GM19025 (cell line): ENCODE results near the gene OBP2B.
"Not testable (repeated sequence)": the region's sequence is repeated elsewhere in the genome, so short reads cannot be mapped to it uniquely, and the experiment has no call there.

Experiments used
- ATAC-seq: cut with Tn5 transposase; IDR thresholded peaks from one replicate; pipeline ENCODE4 v1.9.1; 2021; ENCODE audit warnings: mild to moderate bottlenecking, low read depth, moderate library complexity; ENCODE audit not compliant: unreplicated experiment

Gene OBP2B, protein sequence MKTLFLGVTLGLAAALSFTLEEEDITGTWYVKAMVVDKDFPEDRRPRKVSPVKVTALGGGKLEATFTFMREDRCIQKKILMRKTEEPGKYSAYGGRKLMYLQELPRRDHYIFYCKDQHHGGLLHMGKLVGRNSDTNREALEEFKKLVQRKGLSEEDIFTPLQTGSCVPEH

DNA sequence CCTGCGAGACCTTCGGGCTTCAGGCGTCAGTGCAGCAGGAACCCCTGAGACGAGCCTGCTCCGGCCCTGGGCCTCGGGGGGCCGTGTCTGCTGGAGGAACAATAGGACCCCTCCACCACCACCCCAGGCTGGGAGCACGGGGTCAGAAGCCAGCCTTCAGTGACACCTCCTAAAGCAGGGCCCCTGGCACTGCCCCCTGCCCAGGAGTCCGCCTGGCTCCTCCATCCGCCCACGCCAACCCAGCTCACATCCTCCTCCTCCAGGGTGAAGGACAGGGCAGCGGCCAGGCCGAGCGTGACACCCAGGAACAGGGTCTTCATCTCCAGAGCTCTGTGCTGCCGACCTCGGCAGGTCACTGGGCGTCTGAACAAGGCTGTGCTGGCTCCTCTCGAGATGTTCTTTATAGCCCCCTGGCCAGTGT, at the start of gene OBP2B:
Gene OBP2B, minus strand, starts transcription at position 371 of the 421 bp plus-strand sequence. Its CDS starts 51 bp downstream, at position 320.
- not testable (repeated sequence) for ATAC-seq

- no peak for ATAC-seq
These were observed 49.3 kb upstream of the OBP2B start for GRCh38 chr9:133258061-133259015.

DNA sequence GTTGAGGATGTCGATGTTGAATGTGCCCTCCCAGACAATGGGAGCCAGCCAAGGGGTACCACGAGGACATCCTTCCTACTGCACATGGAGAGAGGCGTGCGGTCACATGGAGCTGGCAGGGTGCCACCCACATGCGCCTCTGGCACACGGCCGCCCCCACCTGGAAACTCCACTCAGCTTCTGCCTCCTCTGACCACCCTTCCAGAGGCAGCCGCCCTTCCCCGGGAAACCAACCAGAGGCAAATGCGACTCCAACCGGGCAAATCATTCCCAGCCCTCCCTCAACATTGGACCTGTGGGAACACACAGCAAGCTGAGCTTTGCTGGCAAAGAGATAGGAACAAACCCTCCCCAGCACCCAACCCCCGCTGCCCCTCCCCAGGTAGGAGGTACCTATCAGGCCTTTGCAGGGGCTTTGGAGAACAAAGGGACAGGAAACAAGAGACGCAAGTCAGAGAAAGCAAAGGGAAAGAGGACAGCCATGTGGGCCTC, 48.5 kb upstream of the OBP2B start:
- no peak for ATAC-seq

DNA sequence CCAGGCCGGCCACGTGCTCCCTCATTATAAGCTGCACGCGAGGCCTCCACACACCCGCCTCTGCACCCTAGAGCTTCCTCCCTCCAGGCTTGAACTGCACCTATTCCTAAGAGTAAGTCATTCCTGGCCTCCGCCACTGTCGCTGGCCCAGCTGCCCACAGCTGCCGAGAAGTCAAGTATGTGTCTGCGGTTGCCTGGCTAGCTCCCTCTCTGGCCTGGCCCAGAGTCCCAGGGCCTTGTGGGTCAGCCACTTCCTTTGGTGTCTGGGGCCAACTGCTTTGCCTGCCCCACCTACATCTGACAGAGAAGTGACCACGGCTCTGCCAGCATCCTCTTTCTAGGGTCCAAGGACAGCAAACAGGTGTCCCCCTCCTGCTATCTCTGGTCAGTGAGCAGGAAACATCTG, 47.6 kb upstream of the OBP2B start:
- no peak for ATAC-seq

GRCh38 chr9:133256136-133256461, 47.0 kb upstream of the OBP2B start:
- ATAC-seq, result no peak

GRCh38 chr9:133255371-133256135, 46.5 kb upstream of the OBP2B start:
- ATAC-seq, result no peak

GRCh38 chr9:133254471-133254870, 45.4 kb upstream of the OBP2B start:
- ATAC-seq, result no peak

DNA sequence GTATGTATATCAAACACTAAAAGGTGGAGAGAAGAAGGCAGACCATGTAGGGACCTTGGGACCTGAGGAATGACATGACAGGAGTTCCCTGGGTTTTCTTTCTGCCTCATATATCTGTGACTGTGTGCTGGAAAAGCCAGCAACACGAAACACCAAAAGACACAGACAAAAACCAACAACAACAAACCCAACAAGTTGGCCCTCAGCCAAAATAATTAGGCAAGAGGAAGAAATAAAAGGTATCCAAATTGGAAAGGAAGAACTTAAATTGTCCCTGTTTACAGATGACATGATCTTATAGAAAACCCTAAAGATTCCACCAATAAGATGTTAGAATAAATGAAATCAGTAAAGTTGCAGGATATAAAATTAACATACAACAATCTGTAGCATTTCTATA, 44.2 kb upstream of the OBP2B start:
- no peak for ATAC-seq

GRCh38 chr9:133252301-133253020, 43.4 kb upstream of the OBP2B start:
- no peak for ATAC-seq

DNA sequence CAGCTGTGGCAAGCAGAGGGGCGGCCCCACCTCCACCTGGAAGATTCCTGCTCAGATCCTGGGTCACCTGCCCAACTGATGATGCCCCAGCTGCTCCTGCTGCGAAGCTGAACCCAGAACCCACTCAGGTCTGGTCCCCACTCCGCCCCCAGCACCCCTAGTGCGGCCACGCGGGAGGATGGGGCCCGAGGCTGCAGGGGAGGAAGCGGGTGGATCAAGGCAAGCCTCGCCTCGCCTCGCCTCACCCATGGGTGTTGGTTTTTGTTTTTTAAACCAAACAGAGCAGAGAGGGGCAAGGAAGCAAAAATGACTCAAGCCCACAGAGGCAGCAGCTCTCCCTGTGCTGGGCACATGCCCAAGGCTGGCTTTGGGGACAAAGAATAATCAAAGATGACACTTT, 42.7 kb upstream of the OBP2B start:
- no peak for ATAC-seq

GRCh38 chr9:133251221-133251620, 42.2 kb upstream of the OBP2B start:
- not testable (repeated sequence) for ATAC-seq

GRCh38 chr9:133250741-133251170, 41.7 kb upstream of the OBP2B start:
- no peak for ATAC-seq

GRCh38 chr9:133249337-133249736, 40.3 kb upstream of the OBP2B start:
- no peak for ATAC-seq

- no peak for ATAC-seq
These were observed 39.8 kb upstream of the OBP2B start for GRCh38 chr9:133248726-133249295.

DNA sequence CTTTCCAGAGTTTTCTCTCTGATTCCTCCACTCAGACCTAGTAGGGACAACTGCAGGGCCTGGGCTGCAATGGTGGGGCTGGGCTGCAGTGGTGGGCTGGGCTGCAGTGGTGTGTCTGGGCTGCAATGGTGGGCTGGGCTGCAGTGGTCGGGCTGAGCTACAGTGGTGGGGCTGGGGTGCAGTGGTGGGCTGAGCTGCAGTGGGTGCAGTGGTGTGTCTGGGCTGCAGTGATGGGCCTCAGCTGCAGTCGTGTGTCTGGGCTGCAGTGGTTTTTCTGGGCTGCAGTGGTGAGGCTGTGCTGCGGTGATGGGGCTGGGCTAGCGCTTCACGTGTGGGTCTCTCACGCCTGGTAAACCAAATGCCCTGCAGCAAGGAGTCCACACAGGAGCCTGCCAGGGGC, 38.6 kb upstream of the OBP2B start:
- ATAC-seq, result no peak

GRCh38 chr9:133246991-133247390, 37.9 kb upstream of the OBP2B start:
- no peak for ATAC-seq

GRCh38 chr9:133246562-133246961, 37.5 kb upstream of the OBP2B start:
- ATAC-seq, result no peak

DNA sequence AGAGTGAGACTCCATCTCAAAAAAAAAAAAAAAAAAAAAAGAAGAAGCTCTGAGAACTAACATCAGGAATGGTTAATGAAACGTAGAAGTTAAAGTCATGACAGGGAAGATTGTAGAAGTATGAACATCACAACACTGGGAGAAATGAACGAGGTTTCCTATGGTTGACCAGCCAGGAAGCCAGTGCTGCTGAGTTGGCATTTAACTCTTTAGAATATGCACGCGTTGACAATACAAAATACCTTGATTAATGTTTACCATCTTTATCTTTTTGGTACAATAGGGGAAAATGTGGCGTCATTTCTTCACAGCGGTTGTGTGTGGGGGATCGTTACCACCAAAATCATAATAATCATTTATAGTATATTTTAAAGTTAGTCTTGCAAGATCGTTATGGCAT, 33.9 kb upstream of the OBP2B start:
- no peak for ATAC-seq

DNA sequence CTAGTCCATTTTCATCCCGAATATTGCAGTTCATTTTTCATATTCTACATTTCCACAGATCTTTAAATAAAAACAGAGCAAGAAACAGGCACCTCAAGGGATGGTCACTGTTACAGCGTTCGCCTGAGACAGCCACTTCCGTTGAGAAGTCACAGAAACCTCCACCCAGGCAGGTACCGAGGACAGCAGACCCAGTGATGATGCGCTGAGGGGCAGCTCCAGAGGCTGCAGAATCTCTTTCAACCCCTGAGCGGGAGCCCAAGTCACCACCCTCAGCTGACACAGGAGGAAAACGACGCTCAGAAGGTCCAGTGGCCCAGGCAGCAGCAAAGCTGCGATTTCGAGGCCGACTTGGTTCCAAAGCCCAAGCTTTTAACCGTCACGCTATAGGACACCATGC, 33.2 kb upstream of the OBP2B start:
- ATAC-seq, result no peak

- ATAC-seq, result no peak
These were observed 30.6 kb upstream of the OBP2B start for GRCh38 chr9:133239533-133240090.
